SK-N-SH (cell line): Measurements from ENCODE around the gene MRGPRG. TPM values are rescaled to one million over a fixed set of nuclear protein-coding genes. Genes with fewer than 3 reads are reported as not detected.

ENCODE experiments used
- CTCF ChIA-PET: fragments of 300-600, 350-600 bp; formaldehyde crosslinking; extraction: SDS; loops from one replicate; lab custom pipeline; 2021; lab: Yijun Ruan, JAX
- POLR2A ChIA-PET: fragments of 350-600 bp; sonication (Branson Sonifier 250); formaldehyde crosslinking; extraction: SDS; loops from one replicate; lab custom pipeline; 2020; ENCODE audit warnings: antibody characterized with exemption, inconsistent platforms; lab: Yijun Ruan, JAX
- DNase-seq: peaks from one replicate; pipeline ENCODE4 v3.0.0; 2012
- H2AFZ ChIP-seq: fragments of 200-600 bp; sonication (generic); 2 replicates; pipeline ENCODE4 v1.8.1; 2016; ENCODE audit warnings: antibody characterized with exemption, mild to moderate bottlenecking, low read depth
- H3F3A ChIP-seq: fragments of 200-600 bp; sonication (generic); replicated peaks from 2 replicates; pipeline ENCODE3; 2016; ENCODE audit warnings: antibody characterized with exemption, mild to moderate bottlenecking; ENCODE audit not compliant: insufficient read depth
- H3K27ac ChIP-seq, 2 experiments: fragments of 200-500 bp in 1 of 2; fragments of 200-600 bp in 1 of 2; sonication (Bioruptor generic) in 1 of 2; sonication (generic), shearing (Covaris generic) in 1 of 2; 2 replicates each; pipeline versions ENCODE4 v1.5.1 to v1.6.1; 2014 to 2016; ENCODE audit warnings: low read depth in 2 of 2, inconsistent platforms in 1 of 2, low read length in 1 of 2, mild to moderate bottlenecking in 1 of 2, mixed read lengths in 1 of 2
- H3K27me3 ChIP-seq: fragments of 200-600 bp; sonication (generic), shearing (Covaris generic); 2 replicates; pipeline ENCODE4 v1.6.1; 2016; ENCODE audit warnings: mixed run types; ENCODE audit not compliant: insufficient read depth
- H3K36me3 ChIP-seq, 2 experiments: fragments of 200-500 bp in 1 of 2; fragments of 200-600 bp in 1 of 2; sonication (Bioruptor generic) in 1 of 2; sonication (generic) in 1 of 2; replicated peaks in 1 of 2; 2 replicates each; pipeline versions ENCODE3 to v1.5.1; 2014 to 2016; ENCODE audit warnings: low read length in 1 of 2, mild to moderate bottlenecking in 1 of 2; ENCODE audit not compliant: insufficient read depth in 2 of 2, control insufficient read depth in 1 of 2
- H3K4me1 ChIP-seq, 2 experiments: fragments of 200-500 bp in 1 of 2; fragments of 200-600 bp in 1 of 2; sonication (Bioruptor generic) in 1 of 2; sonication (generic), shearing (Covaris generic) in 1 of 2; 2 replicates each; pipeline versions ENCODE4 v1.5.1 to v1.6.1; 2014 to 2016; ENCODE audit warnings: low read depth in 1 of 2, low read length in 1 of 2, mixed run types in 1 of 2; ENCODE audit not compliant: insufficient read depth in 2 of 2, control insufficient read depth in 1 of 2
- H3K4me2 ChIP-seq: fragments of 200-600 bp; sonication (generic), shearing (Covaris generic); 2 replicates; pipeline ENCODE4 v1.6.1; 2017; ENCODE audit warnings: mixed run types
- H3K4me3 ChIP-seq, 2 experiments: fragments of 200-500 bp in 1 of 2; fragments of 200-600 bp in 1 of 2; sonication (Bioruptor generic) in 1 of 2; sonication (generic), shearing (Covaris generic) in 1 of 2; 2 replicates each; pipeline versions ENCODE4 v1.5.1 to v1.8.1; 2014 to 2016; ENCODE audit warnings: low read depth in 2 of 2, inconsistent platforms in 1 of 2, low read length in 1 of 2, mild to moderate bottlenecking in 1 of 2, mixed read lengths in 1 of 2, moderate library complexity in 1 of 2
- H3K79me2 ChIP-seq: fragments of 200-600 bp; sonication (generic); 2 replicates; pipeline ENCODE4 v1.8.1; 2017; ENCODE audit warnings: mild to moderate bottlenecking; ENCODE audit not compliant: insufficient read depth
- H3K9ac ChIP-seq: fragments of 200-600 bp; sonication (generic); 2 replicates; pipeline ENCODE4 v1.6.1; 2017; ENCODE audit warnings: mixed run types
- H3K9me2 ChIP-seq: fragments of 200-600 bp; sonication (generic); 2 replicates; pipeline ENCODE4 v1.6.1; 2017; ENCODE audit warnings: mixed run types
- H3K9me3 ChIP-seq: fragments of 200-600 bp; sonication (generic); 2 replicates; pipeline ENCODE4 v1.6.1; 2017; ENCODE audit warnings: mixed run types, mild to moderate bottlenecking, moderate library complexity
- H4K20me1 ChIP-seq: fragments of 200-600 bp; sonication (generic); 2 replicates; pipeline ENCODE4 v1.6.1; 2017; ENCODE audit warnings: mild to moderate bottlenecking, mixed run types; ENCODE audit not compliant: insufficient read depth
- ELF1 ChIP-seq: IDR thresholded peaks from 2 replicates; pipeline ENCODE4 v1.4.0; 2012
- EP300 ChIP-seq, 2 experiments: IDR thresholded peaks; 2 replicates each; pipeline versions ENCODE4 v1.4.0 to v1.6.1; 2012; ENCODE audit warnings: borderline replicate concordance in 1 of 2, low read depth in 1 of 2, low read length in 1 of 2
- FOSL2 ChIP-seq: IDR thresholded peaks from 2 replicates; pipeline ENCODE4 v1.4.0; 2012; ENCODE audit warnings: low read depth, mild to moderate bottlenecking, moderate library complexity, borderline replicate concordance
- FOXM1 ChIP-seq: IDR thresholded peaks from 2 replicates; pipeline ENCODE4 v1.4.0; 2012; ENCODE audit warnings: low read depth, mild to moderate bottlenecking
- GABPA ChIP-seq: IDR thresholded peaks from 2 replicates; pipeline ENCODE4 v1.4.0; 2012; ENCODE audit warnings: low read depth, mild to moderate bottlenecking
- IRF3 ChIP-seq: fragments of 150-350 bp; IDR thresholded peaks from 2 replicates; pipeline ENCODE4 v1.6.1; 2016; ENCODE audit warnings: mild to moderate bottlenecking, low read depth, low read length
- NFIC ChIP-seq: IDR thresholded peaks from 2 replicates; pipeline ENCODE4 v1.4.0; 2012; ENCODE audit warnings: borderline replicate concordance
- RAD21 ChIP-seq: IDR thresholded peaks from 2 replicates; pipeline ENCODE4 v1.6.1; 2012; ENCODE audit warnings: mild to moderate bottlenecking, low read length
- RCOR1 ChIP-seq: fragments of 150-350 bp; IDR thresholded peaks from 2 replicates; pipeline ENCODE4 v1.6.1; 2017; ENCODE audit warnings: antibody characterized with exemption, low read length
- REST ChIP-seq: IDR thresholded peaks from 2 replicates; pipeline ENCODE4 v1.6.1; 2012; ENCODE audit warnings: mild to moderate bottlenecking, low read depth, low read length, moderate library complexity
- RFX5 ChIP-seq: IDR thresholded peaks from 2 replicates; pipeline ENCODE4 v1.6.1; 2012; ENCODE audit warnings: mild to moderate bottlenecking, improper control_type of control experiment, low read length
- SIN3A ChIP-seq: IDR thresholded peaks from 2 replicates; pipeline ENCODE4 v1.6.1; 2012; ENCODE audit warnings: low read depth, mild to moderate bottlenecking, low read length, moderate library complexity, borderline replicate concordance
- TAF1 ChIP-seq: IDR thresholded peaks from 2 replicates; pipeline ENCODE4 v1.6.1; 2012; ENCODE audit warnings: low read depth, mild to moderate bottlenecking, low read length, moderate library complexity, borderline replicate concordance
- TCF12 ChIP-seq: IDR thresholded peaks from 2 replicates; pipeline ENCODE4 v1.4.0; 2012
- TEAD4 ChIP-seq: IDR thresholded peaks from 2 replicates; pipeline ENCODE4 v1.4.0; 2012; ENCODE audit warnings: mild to moderate bottlenecking, borderline replicate concordance; ENCODE audit not compliant: insufficient read depth
- WGBS: methylation state at CpG from one replicate; pipeline ENCODE4 v1.1.6; 2017; ENCODE audit warnings: low lambda C conversion rate; 5-methylcytosine and 5-hydroxymethylcytosine counted together
- polyA plus RNA-seq, 3 experiments: library from polyadenylated mRNA; depleted of rRNA; stranded (reverse); fragments of >200 nt; gene quantifications; 2 replicates each; pipeline ENCODE4 v1.2.3, GENCODE V29; 2012
- TF ChIP-seq, protein P1 (sequence below): IDR thresholded peaks from 2 replicates; pipeline ENCODE4 v1.4.0; 2012; ENCODE audit warnings: low read depth

The MRGPRG gene
- polyA plus RNA-seq, 1 of the 3 experiments (the other 2 are of a cell fraction), result not detected

- H3F3A ChIP-seq, result no peaks in the 10 kb centered on the region
- WGBS, result 50% methylated on average over 21 of the region's 27 CpGs
- TF ChIP-seq REST, result no peak
- TF ChIP-seq RFX5, result no peak
- no peak for TF ChIP-seq FOXM1
- TF ChIP-seq EP300 (IDR thresholded peaks at IDR 0.05; ENCODE audit: borderline replicate concordance in 1 of 2, low read depth in 1 of 2, low read length in 1 of 2), result no peak
- TF ChIP-seq GABPA, result no peak
- no peak for TF ChIP-seq TEAD4
- no peak for TF ChIP-seq ELF1
- no peak for TF ChIP-seq FOSL2
- no peak for TF ChIP-seq TAF1
- no peak for TF ChIP-seq RCOR1
- no peak for TF ChIP-seq TCF12
- no peak for TF ChIP-seq IRF3
- no peak for TF ChIP-seq NFIC
- no peak for TF ChIP-seq SIN3A
- TF ChIP-seq, protein P1, sequence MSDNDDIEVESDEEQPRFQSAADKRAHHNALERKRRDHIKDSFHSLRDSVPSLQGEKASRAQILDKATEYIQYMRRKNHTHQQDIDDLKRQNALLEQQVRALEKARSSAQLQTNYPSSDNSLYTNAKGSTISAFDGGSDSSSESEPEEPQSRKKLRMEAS, result no peak
- no peak for TF ChIP-seq RAD21
- no peak overlapping the region for H3K9ac ChIP-seq
- no peaks in the 10 kb centered on the region for H3K9me3 ChIP-seq
- ChIA-PET POLR2A (no interaction called here), CTCF (interaction anchor here (0.9 to 3.9 kb wide), 6 partner anchors 24 to 187 kb away, joined by 3 to 27 read pairs (median 3); no protein-coding TSS in a partner anchor)
- no peak overlapping the region for H3K27ac ChIP-seq
- H3K4me3 ChIP-seq, result no peak overlapping the region
- H2AFZ ChIP-seq, result no peak overlapping the region
- H3K79me2 ChIP-seq, result no peaks in the 10 kb centered on the region
- H3K36me3 ChIP-seq, result no peaks in the 10 kb centered on the region
- no peaks in the 10 kb centered on the region; a peak in 1 of 4 replicates for H3K4me1 ChIP-seq
- no peak overlapping the region for H3K4me2 ChIP-seq
- peak; percentile 52 for DNase-seq
- no peaks in the 10 kb centered on the region for H3K27me3 ChIP-seq
- no peaks in the 10 kb centered on the region for H3K9me2 ChIP-seq
- no peaks in the 10 kb centered on the region for H4K20me1 ChIP-seq
Measured at GRCh38 chr11:3221408-3222002, 2.9 kb upstream of the MRGPRG start.
